HepG2 (cell line): Measurements from ENCODE around the gene ECM1. TPM values are rescaled to one million over a fixed set of nuclear protein-coding genes. Genes with fewer than 3 reads are reported as not detected.
A peak's percentile ranks its signal among the peaks of the same experiment; 100 is the strongest.

ENCODE experiments used
- ATAC-seq: fragments of 200-7000 bp; cut with Tn5 transposase; 3 replicates; pipeline ENCODE4 v1.9.1; 2020; ENCODE audit warnings: mild to moderate bottlenecking, moderate library complexity
- BruUV-seq: library from RNA; stranded (reverse); fragments of 400-500 nt; replicated peaks from 2 replicates; lab custom pipeline; 2021; lab: Mats Ljungman, UMichigan
- CTCF ChIA-PET: fragments of 300-600 bp; formaldehyde crosslinking; extraction: SDS; loops from one replicate; lab custom pipeline; 2021; ENCODE audit warnings: low total read pairs, inconsistent platforms, low intra/inter-chr PET ratio; lab: Yijun Ruan, JAX
- POLR2A ChIA-PET: fragments of 350-600 bp; sonication (Branson Sonifier 250); formaldehyde crosslinking; loops from one replicate; lab custom pipeline; 2020; ENCODE audit warnings: antibody characterized with exemption, inconsistent platforms; lab: Yijun Ruan, JAX
- DNase-seq: peaks from one replicate; pipeline ENCODE4 v3.0.0-alpha.2; 2015; ENCODE audit warnings: low spot score
- FAIRE-seq: peaks from 3 replicates; lab custom pipeline; 2011; peaks lifted over from hg19 to GRCh38; lab: Jason Lieb, UNC
- H2AFZ ChIP-seq: one replicate; pipeline ENCODE4 v1.6.1; 2011; ENCODE audit warnings: low read length, inconsistent platforms
- H3K27ac ChIP-seq: fragments of 300-600 bp; 3 replicates; pipeline ENCODE4 v1.8.0; 2011; ENCODE audit warnings: mixed run types, mild to moderate bottlenecking, mixed read lengths, low read length, inconsistent platforms; ENCODE audit not compliant: insufficient read depth; ENCODE audit errors: extremely low read length
- H3K27me3 ChIP-seq, 2 experiments: fragments of 200-600 bp in 1 of 2; 2 replicates in 1 of 2; 3 replicates in 1 of 2; pipeline versions ENCODE4 v1.6.0 to v1.8.0; 2011; ENCODE audit warnings: low read length in 2 of 2, mild to moderate bottlenecking in 2 of 2, moderate library complexity in 2 of 2, inconsistent platforms in 1 of 2; ENCODE audit not compliant: insufficient read depth in 2 of 2, control insufficient read depth in 1 of 2
- H3K36me3 ChIP-seq, 2 experiments: fragments of 200-600 bp in 1 of 2; replicated peaks in 1 of 2; 2 replicates in 1 of 2; 3 replicates in 1 of 2; pipeline versions ENCODE4 v1.5.1 to v1.8.0; 2011; ENCODE audit warnings: low read length in 2 of 2, inconsistent platforms in 1 of 2; ENCODE audit not compliant: insufficient read depth in 2 of 2, control insufficient read depth in 1 of 2
- H3K4me1 ChIP-seq: 2 replicates; pipeline ENCODE4 v1.5.1; 2012; ENCODE audit warnings: low read length, inconsistent platforms; ENCODE audit not compliant: insufficient read depth
- H3K4me2 ChIP-seq: 2 replicates; pipeline ENCODE4 v1.6.0; 2011; ENCODE audit warnings: low read depth, low read length, inconsistent platforms
- H3K4me3 ChIP-seq, 3 experiments: fragments of 200-600 bp in 1 of 3; sonication (generic), shearing (Covaris generic) in 1 of 3; replicated peaks in 1 of 3; 2 replicates each; pipeline ENCODE4 v1.5.1; 2011 to 2016; ENCODE audit warnings: low read length in 3 of 3, inconsistent platforms in 2 of 3, low read depth in 2 of 3, mild to moderate bottlenecking in 2 of 3, control low read depth in 1 of 3, mixed read lengths in 1 of 3; ENCODE audit not compliant: insufficient read depth in 1 of 3
- H3K79me2 ChIP-seq: one replicate; pipeline ENCODE4 v1.6.1; 2011; ENCODE audit warnings: low read length, inconsistent platforms; ENCODE audit not compliant: insufficient read depth
- H3K9ac ChIP-seq: 2 replicates; pipeline ENCODE4 v1.6.0; 2011; ENCODE audit warnings: mild to moderate bottlenecking, low read depth, low read length, inconsistent platforms; ENCODE audit not compliant: insufficient read depth
- H3K9me3 ChIP-seq: 2 replicates; pipeline ENCODE4 v1.5.1; 2012; ENCODE audit warnings: mild to moderate bottlenecking, low read length
- H4K20me1 ChIP-seq: 2 replicates; pipeline ENCODE4 v1.6.0; 2011; ENCODE audit warnings: inconsistent platforms, mild to moderate bottlenecking, low read length, moderate library complexity; ENCODE audit not compliant: insufficient read depth
- ATF1 ChIP-seq: IDR thresholded peaks from 2 replicates; pipeline ENCODE4 v1.6.1; 2016; ENCODE audit warnings: mild to moderate bottlenecking, control low read depth
- DNMT3B ChIP-seq: conservative IDR thresholded peaks from 2 replicates; pipeline ENCODE4 v1.6.1; 2016; ENCODE audit warnings: missing biosample characterization, control low read depth
- ELF3 ChIP-seq: IDR thresholded peaks from 2 replicates; pipeline ENCODE4 v1.6.1; 2016; ENCODE audit warnings: missing genetic modification reagents, missing compliant biosample characterization
- ESRRA ChIP-seq: sonication (generic); formaldehyde crosslinking; IDR thresholded peaks from 2 replicates; pipeline ENCODE4 v1.5.1; 2020; ENCODE audit warnings: mild to moderate bottlenecking, low read depth, missing genetic modification reagents
- KDM5A ChIP-seq: fragments of 200-600 bp; sonication (generic); IDR thresholded peaks from 2 replicates; pipeline ENCODE4 v1.7.0; 2018; ENCODE audit warnings: antibody characterized with exemption, mild to moderate bottlenecking, low read length, borderline replicate concordance
- MTA1 ChIP-seq: sonication (generic); formaldehyde crosslinking; IDR thresholded peaks from 2 replicates; pipeline ENCODE4 v1.4.0; 2020; ENCODE audit warnings: missing genetic modification reagents, mild to moderate bottlenecking, borderline replicate concordance
- NCOA2 ChIP-seq: sonication (generic); formaldehyde crosslinking; IDR thresholded peaks from 2 replicates; pipeline ENCODE4 v1.8.0; 2022; ENCODE audit warnings: inconsistent platforms
- NFATC3 ChIP-seq: sonication (generic); formaldehyde crosslinking; IDR thresholded peaks from 2 replicates; pipeline ENCODE4 v1.5.1; 2020; ENCODE audit warnings: mild to moderate bottlenecking, missing genetic modification reagents
- NFRKB ChIP-seq: fragments of 450-650 bp; IDR thresholded peaks from 2 replicates; pipeline ENCODE4 v1.6.1; 2017
- PATZ1 ChIP-seq: sonication (generic); formaldehyde crosslinking; IDR thresholded peaks from 2 replicates; pipeline ENCODE4 v1.4.0; 2020; ENCODE audit warnings: missing genetic modification reagents
- PAX8 ChIP-seq: sonication (generic); formaldehyde crosslinking; IDR thresholded peaks from 2 replicates; pipeline ENCODE4 v1.8.0; 2022; ENCODE audit warnings: mild to moderate bottlenecking, missing genetic modification reagents, borderline replicate concordance
- POLR2AphosphoS2 ChIP-seq: IDR thresholded peaks from 2 replicates; pipeline ENCODE4 v1.6.1; 2011; ENCODE audit warnings: low read depth, low read length, improper control_type of control experiment
- RBM22 ChIP-seq: fragments of 200-400 bp; formaldehyde crosslinking; optimal IDR thresholded peaks from 2 replicates; pipeline ENCODE3; 2017; ENCODE audit warnings: mild to moderate bottlenecking, low read length, moderate library complexity
- SRY ChIP-seq: sonication (generic); formaldehyde crosslinking; IDR thresholded peaks from 2 replicates; pipeline ENCODE4 v1.8.0; 2022; ENCODE audit warnings: mild to moderate bottlenecking, missing genetic modification reagents
- STAT5B ChIP-seq: sonication (generic); formaldehyde crosslinking; IDR thresholded peaks from 2 replicates; pipeline ENCODE4 v1.4.0; 2020; ENCODE audit warnings: missing genetic modification reagents
- TBX2 ChIP-seq: sonication (generic); formaldehyde crosslinking; IDR thresholded peaks from 2 replicates; pipeline ENCODE4 v1.5.0; 2020; ENCODE audit warnings: missing genetic modification reagents, mild to moderate bottlenecking, borderline replicate concordance
- ZFP36 ChIP-seq: fragments of 150-350 bp; IDR thresholded peaks from 2 replicates; pipeline ENCODE4 v1.6.1; 2018; ENCODE audit warnings: borderline replicate concordance, low read length, low read depth; ENCODE audit not compliant: partially characterized antibody
- ZNF232 ChIP-seq: sonication (generic); formaldehyde crosslinking; IDR thresholded peaks from 2 replicates; pipeline ENCODE4 v1.4.0; 2020; ENCODE audit warnings: missing genetic modification reagents, borderline replicate concordance
- ZNF282 ChIP-seq: fragments of 450-650 bp; IDR thresholded peaks from 2 replicates; pipeline ENCODE4 v1.6.1; 2018; ENCODE audit not compliant: partially characterized antibody
- ZNF572 ChIP-seq: sonication (generic); formaldehyde crosslinking; IDR thresholded peaks from 2 replicates; pipeline ENCODE4 v1.5.1; 2020; ENCODE audit warnings: mild to moderate bottlenecking, missing genetic modification reagents
- ZNF749 ChIP-seq: sonication (generic); formaldehyde crosslinking; IDR thresholded peaks from 2 replicates; pipeline ENCODE4 v1.8.0; 2022; ENCODE audit warnings: mild to moderate bottlenecking, missing genetic modification reagents, moderate library complexity, borderline replicate concordance
- ZNF83 ChIP-seq: sonication (generic); formaldehyde crosslinking; IDR thresholded peaks from 2 replicates; pipeline ENCODE4 v1.4.0; 2020; ENCODE audit warnings: missing genetic modification reagents, mild to moderate bottlenecking, borderline replicate concordance
- ZSCAN12 ChIP-seq: sonication (generic); formaldehyde crosslinking; IDR thresholded peaks from 2 replicates; pipeline ENCODE4 v1.9.0; 2021; ENCODE audit warnings: mild to moderate bottlenecking, missing genetic modification reagents
- ZUFSP ChIP-seq: sonication (generic); formaldehyde crosslinking; IDR thresholded peaks from 2 replicates; pipeline ENCODE4 v1.9.0; 2021; ENCODE audit warnings: missing genetic modification reagents, mild to moderate bottlenecking, borderline replicate concordance
- WGBS: methylation state at CpG from one replicate; pipeline ENCODE4 v1.1.6; 2017; ENCODE audit warnings: low lambda C conversion rate; 5-methylcytosine and 5-hydroxymethylcytosine counted together
- in situ Hi-C: cut with HindIII; loops from 2 replicates; pipeline ENCODE4 v1.10.0; 2017; ENCODE audit warnings: low pct_unique_long_range_greater_than_20kb; ENCODE audit not compliant: extremely low pct_ligation_motif_present
- intact Hi-C: fragments of 100-400 bp; cut with micrococcal nuclease; formaldehyde crosslinking; loops from one replicate; pipeline ENCODE4 v1.10.0; 2022; ENCODE audit not compliant: unreplicated experiment
- polyA plus RNA-seq, 8 experiments: library from polyadenylated mRNA; depleted of rRNA in 3 of 8; stranded (reverse) in 7 of 8; unstranded in 1 of 8; fragments of >200 nt; fragmentation: Illumina TruSeq in 4 of 8; extraction: Trizol in 4 of 8; gene quantifications; 2 replicates each; pipeline versions ENCODE4 v1.2.1 to v1.2.3, GENCODE V29; 2011 to 2016; ENCODE audit warnings: low read depth in 4 of 8, missing spikeins in 1 of 8, mixed read lengths in 1 of 8; ENCODE audit not compliant: insufficient read depth in 1 of 8
- total RNA-seq, 5 experiments: library from RNA; depleted of rRNA; stranded (reverse); fragments of >200 nt; fragmentation: Illumina TruSeq; extraction: Trizol; gene quantifications; 2 replicates each; pipeline ENCODE4 v1.2.3, GENCODE V29; 2016; ENCODE audit warnings: low read depth in 1 of 5

The ECM1 gene
- total and polyA plus RNA-seq, 2 of the 13 experiments (the other 11 are each of a cell fraction or from before 2014, with no cell fraction given), result 0.42 to 1.0 TPM

DNA sequence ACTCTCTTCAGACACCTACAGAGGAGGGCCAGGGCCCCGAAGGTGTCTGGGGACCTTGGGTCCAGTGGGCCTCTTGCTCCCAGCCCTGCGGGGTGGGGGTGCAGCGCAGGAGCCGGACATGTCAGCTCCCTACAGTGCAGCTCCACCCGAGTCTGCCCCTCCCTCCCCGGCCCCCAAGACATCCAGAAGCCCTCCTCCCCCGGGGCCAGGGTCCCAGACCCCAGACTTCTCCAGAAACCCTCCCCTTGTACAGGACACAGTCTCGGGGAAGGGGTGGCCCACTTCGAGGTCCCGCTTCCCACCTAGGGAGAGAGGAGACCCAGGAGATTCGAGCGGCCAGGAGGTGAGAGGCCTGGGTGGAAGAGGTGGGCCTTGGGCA, 45.0 kb downstream of the ECM1 start:
- intact Hi-C loops, result loop anchor here (1.0 to 10.0 kb wide), 2 partner anchors 21 to 298 kb away; partner anchors contain the start of gene CA14
- POLR2A ChIA-PET, result interaction anchor here (1.0 to 6.9 kb wide), 5 partner anchors 9 to 38 kb away, joined by 3 to 88 read pairs (median 7); partner anchors contain the start of genes FALEC and MCL1
- TF ChIP-seq SRY (CRISPR knock-in tag) (0 out of 2 replicates have a peak, but pooled peaks have one; percentile 30), NFATC3 (no peak), ZNF83 (CRISPR knock-in tag) (no peak), RBM22 (no peak), MTA1 (no peak), PATZ1 (CRISPR knock-in tag) (no peak), TBX2 (CRISPR knock-in tag) (0 out of 2 replicates have a peak, but pooled peaks have one; percentile 23), PAX8 (CRISPR knock-in tag) (no peak), ELF3 (CRISPR knock-in tag) (no peak), ATF1 (no peak), ZNF749 (CRISPR knock-in tag) (no peak), ZNF572 (0 out of 2 replicates have a peak, but pooled peaks have one; percentile 23), KDM5A (no peak), ZNF232 (no peak), NCOA2 (CRISPR knock-in tag) (no peak), POLR2AphosphoS2 (no peak), NFRKB (no peak), STAT5B (CRISPR knock-in tag) (no peak), ESRRA (CRISPR knock-in tag) (0 out of 2 replicates have a peak, but pooled peaks have one; percentile 6), ZNF282 (no peak), ZUFSP (CRISPR knock-in tag) (no peak), ZSCAN12 (CRISPR knock-in tag) (no peak), DNMT3B (CRISPR knock-in tag) (no peak), ZFP36 (no peak)

More for the DNA sequence above, 45.0 kb downstream of the ECM1 start:
- no peak for DNase-seq
- BruUV-seq, result no TSS peak
- Histone ChIP-seq H3K9ac (peak overlapping the region; percentile 53; the same call in 1 of the 2 replicates), H3K27ac (peak overlapping the region; percentile 76), H3K4me3 (peak overlapping the region; percentile 3 to 66 (median 18); a peak in 4 of 6 replicates), H3K9me3 (no peaks in the 10 kb centered on the region), H3K36me3 (peaks cover 0 to 5% of the 10 kb centered on the region in 2 experiments; a peak in 2 of 5 replicates), H3K4me2 (peak overlapping the region; percentile 81), H3K4me1 (peaks cover 58% of the 10 kb centered on the region), H3K79me2 (no peaks in the 10 kb centered on the region), H2AFZ (no peak overlapping the region), H4K20me1 (no peaks in the 10 kb centered on the region), H3K27me3 (no peaks in the 10 kb centered on the region; a peak in 1 of 5 replicates)
- CTCF ChIA-PET, result no interaction called here
- WGBS, result 75% methylated on average over 7 of the region's 12 CpGs
- no peak for FAIRE-seq
- ATAC-seq, result no peak
- in situ Hi-C loops, result loop anchor here (5.0 kb wide), 1 partner anchor 86 kb away; no protein-coding TSS in a partner anchor
